Nephron (organoid): Measurements from ENCODE around the gene CYP26A1.

ENCODE experiments used
- H3K27ac Mint-ChIP-seq, 3 experiments: 2 replicates each; pipeline ENCODE4 v1.8.0; 2020; ENCODE audit warnings: mixed read lengths in 3 of 3, mild to moderate bottlenecking in 2 of 3, moderate library complexity in 1 of 3
- H3K27me3 Mint-ChIP-seq: 2 replicates; pipeline ENCODE4 v1.8.0; 2021; ENCODE audit warnings: low read depth, mild to moderate bottlenecking, moderate library complexity, mixed read lengths
- H3K36me3 Mint-ChIP-seq: 2 replicates; pipeline ENCODE4 v1.8.0; 2020; ENCODE audit warnings: low read depth, mixed read lengths
- H3K4me1 Mint-ChIP-seq: 2 replicates; pipeline ENCODE4 v1.8.0; 2020; ENCODE audit warnings: mixed read lengths
- H3K4me3 Mint-ChIP-seq, 3 experiments: 2 replicates each; pipeline ENCODE4 v1.8.0; 2020; ENCODE audit warnings: mild to moderate bottlenecking in 3 of 3, mixed read lengths in 3 of 3, moderate library complexity in 2 of 3
- H3K9me3 Mint-ChIP-seq: 2 replicates; pipeline ENCODE4 v1.8.0; 2020; ENCODE audit warnings: mixed read lengths
- CTCF ChIP-seq, 3 experiments: fragments of 200-600 bp; sonication (generic); IDR thresholded peaks; one replicate each; pipeline ENCODE4 v1.5.0; 2021; ENCODE audit warnings: antibody characterized with exemption in 3 of 3; ENCODE audit not compliant: unreplicated experiment in 3 of 3

The CYP26A1 gene

GRCh38 chr10:93063144-93063976 lies 10.3 kb upstream of the CYP26A1 start:
- peaks cover 7% of the 10 kb centered on the region for H3K4me1 Mint-ChIP-seq
- H3K36me3 Mint-ChIP-seq, result peaks cover 21% of the 10 kb centered on the region
- TF ChIP-seq CTCF (IDR thresholded peaks at IDR 0.05; ENCODE audit: unreplicated experiment in 3 of 3), result no peak
- H3K27ac Mint-ChIP-seq, result no peak overlapping the region
- peak overlapping the region; percentile 18 to 54 (median 51) for H3K4me3 Mint-ChIP-seq
- peaks cover 92% of the 10 kb centered on the region for H3K27me3 Mint-ChIP-seq
- no peaks in the 10 kb centered on the region for H3K9me3 Mint-ChIP-seq

- no peak overlapping the region for H3K27ac Mint-ChIP-seq
Observed at GRCh38 chr10:93063977-93064660, 9.6 kb upstream of the CYP26A1 start.

GRCh38 chr10:93064874-93065660 lies 8.6 kb upstream of the CYP26A1 start:
- Mint-ChIP-seq H3K27ac (no peak overlapping the region), H3K9me3 (no peaks in the 10 kb centered on the region), H3K36me3 (peaks cover 5% of the 10 kb centered on the region), H3K27me3 (peaks cover 96% of the 10 kb centered on the region), H3K4me1 (peaks cover 12% of the 10 kb centered on the region), H3K4me3 (peak overlapping the region; percentile 59 to 72 (median 68))
- no peak for TF ChIP-seq CTCF (IDR thresholded peaks at IDR 0.05; ENCODE audit: unreplicated experiment in 3 of 3)

More at GRCh38 chr10:93063977-93064660, 9.6 kb upstream of the CYP26A1 start:
- no peak for TF ChIP-seq CTCF (IDR thresholded peaks at IDR 0.05; ENCODE audit: unreplicated experiment in 3 of 3)
- Mint-ChIP-seq H3K9me3 (no peaks in the 10 kb centered on the region), H3K4me1 (peaks cover 12% of the 10 kb centered on the region), H3K36me3 (peaks cover 15% of the 10 kb centered on the region), H3K27me3 (peaks cover 96% of the 10 kb centered on the region), H3K4me3 (peak overlapping the region in 1 of 3 experiments; percentile 51)

DNA sequence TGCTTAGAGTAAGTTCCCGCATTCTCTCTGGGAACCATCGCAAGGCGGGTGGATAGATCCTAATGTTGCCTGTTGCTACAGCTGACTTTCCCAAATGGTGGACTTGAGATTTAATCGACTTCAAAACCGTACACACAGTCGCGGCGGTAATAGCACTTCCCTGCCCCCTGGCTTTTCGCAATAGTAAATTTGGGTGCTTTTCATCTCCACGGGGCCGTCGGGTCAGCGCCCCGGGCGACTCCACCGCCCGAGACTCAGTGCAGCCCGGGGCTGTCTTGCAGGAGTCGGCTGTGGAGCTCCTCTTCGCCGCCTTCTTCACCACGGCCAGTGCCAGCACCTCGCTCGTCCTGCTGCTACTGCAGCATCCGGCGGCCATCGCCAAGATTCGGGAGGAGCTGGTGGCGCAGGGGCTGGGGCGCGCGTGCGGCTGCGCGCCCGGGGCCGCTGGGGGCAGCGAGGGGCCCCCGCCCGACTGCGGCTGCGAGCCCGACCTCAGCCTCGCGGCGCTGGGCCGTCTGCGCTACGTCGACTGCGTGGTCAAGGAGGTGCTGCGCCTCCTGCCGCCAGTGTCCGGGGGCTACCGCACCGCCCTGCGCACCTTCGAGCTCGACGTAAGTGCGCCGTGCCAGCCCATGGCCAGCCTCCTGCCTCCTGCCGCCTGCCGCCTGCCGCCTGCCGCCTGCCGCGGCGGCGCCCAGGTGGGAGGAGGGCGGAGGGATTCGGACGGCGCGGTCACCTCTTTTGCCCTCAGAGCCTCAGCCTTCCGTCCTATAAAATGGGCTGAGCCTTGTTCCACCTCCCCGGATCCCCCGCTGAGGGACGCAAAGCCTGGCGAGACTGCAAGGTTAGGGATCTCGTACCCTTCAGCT lies 7.8 kb upstream of the CYP26A1 start:
- TF ChIP-seq CTCF (IDR thresholded peaks at IDR 0.05; ENCODE audit: unreplicated experiment in 3 of 3), result no peak
- H3K27ac Mint-ChIP-seq, result no peak overlapping the region
- peak overlapping the region; percentile 59 to 72 (median 68) for H3K4me3 Mint-ChIP-seq
- peaks cover 16% of the 10 kb centered on the region for H3K4me1 Mint-ChIP-seq
- H3K36me3 Mint-ChIP-seq, result peaks cover 4% of the 10 kb centered on the region
- H3K9me3 Mint-ChIP-seq, result no peaks in the 10 kb centered on the region
- H3K27me3 Mint-ChIP-seq, result peaks cover 96% of the 10 kb centered on the region

- H3K27me3 Mint-ChIP-seq, result peaks cover 97% of the 10 kb centered on the region
- H3K4me3 Mint-ChIP-seq, result peak overlapping the region in 2 of 3 experiments; percentile 40 to 54
- peaks cover 18% of the 10 kb centered on the region for H3K4me1 Mint-ChIP-seq
- H3K36me3 Mint-ChIP-seq, result peaks cover 4% of the 10 kb centered on the region
- no peak overlapping the region for H3K27ac Mint-ChIP-seq
- TF ChIP-seq CTCF (IDR thresholded peaks at IDR 0.05; ENCODE audit: unreplicated experiment in 3 of 3), result no peak
- no peaks in the 10 kb centered on the region for H3K9me3 Mint-ChIP-seq
Observed at GRCh38 chr10:93066544-93066913, 7.2 kb upstream of the CYP26A1 start.
